Measurements from ENCODE around the gene CLEC2B.

- TF ChIP-seq POLR2A (IDR thresholded peaks at IDR 0.05), result no peak
- no peak for TF ChIP-seq CTCF (IDR thresholded peaks at IDR 0.05 in 4 of 5, conservative IDR thresholded peaks at IDR 0.05 in 1 of 5)
Observed at GRCh38 chr12:9909724-9910123, 40.6 kb upstream of the CLEC2B start.

All from gastrocnemius medialis (tissue), 4 donors.